IMR-90 (cell line): ENCODE data around the gene MFSD6.
"Not testable (repeated sequence)": the region's sequence is repeated elsewhere in the genome, so short reads cannot be mapped to it uniquely, and the experiment has no call there.

ENCODE experiments used
- BHLHE40 ChIP-seq: fragments of 150-350 bp; IDR thresholded peaks from 2 replicates; pipeline ENCODE4 v1.6.1; 2016; ENCODE audit warnings: mild to moderate bottlenecking, low read depth, low read length
- CEBPB ChIP-seq: IDR thresholded peaks from 2 replicates; pipeline ENCODE4 v1.6.1; 2012; ENCODE audit warnings: low read depth, low read length, improper control_type of control experiment
- FOS ChIP-seq: fragments of 150-350 bp; IDR thresholded peaks from 2 replicates; pipeline ENCODE4 v1.6.1; 2016; ENCODE audit warnings: low read depth, low read length
- MAFK ChIP-seq: IDR thresholded peaks from 2 replicates; pipeline ENCODE4 v1.6.1; 2012; ENCODE audit warnings: low read depth, low read length, improper control_type of control experiment
- MAZ ChIP-seq: IDR thresholded peaks from 2 replicates; pipeline ENCODE4 v1.6.1; 2012; ENCODE audit warnings: low read depth, mild to moderate bottlenecking, low read length, improper control_type of control experiment, moderate library complexity, borderline replicate concordance
- MXI1 ChIP-seq: IDR thresholded peaks from 2 replicates; pipeline ENCODE4 v1.6.1; 2012; ENCODE audit warnings: low read depth, mild to moderate bottlenecking, low read length, moderate library complexity, borderline replicate concordance
- POLR2A ChIP-seq: IDR thresholded peaks from 2 replicates; pipeline ENCODE4 v1.6.1; 2012; ENCODE audit warnings: mild to moderate bottlenecking, low read depth, low read length
- RAD21 ChIP-seq: IDR thresholded peaks from 2 replicates; pipeline ENCODE4 v1.6.1; 2012; ENCODE audit warnings: low read length, improper control_type of control experiment
- RCOR1 ChIP-seq: IDR thresholded peaks from 2 replicates; pipeline ENCODE4 v1.6.1; 2012; ENCODE audit warnings: mild to moderate bottlenecking, low read length, improper control_type of control experiment; ENCODE audit not compliant: insufficient replicate concordance
- RFX5 ChIP-seq: IDR thresholded peaks from 2 replicates; pipeline ENCODE4 v1.8.0; 2012; ENCODE audit warnings: low read depth, mild to moderate bottlenecking, low read length, moderate library complexity
- TF ChIP-seq, protein P1 (sequence below): conservative IDR thresholded peaks from 2 replicates; pipeline ENCODE4 v1.5.1; 2012; ENCODE audit warnings: mild to moderate bottlenecking, low read depth, low read length, improper control_type of control experiment
- TF ChIP-seq, protein P2 (sequence below): fragments of 150-350 bp; IDR thresholded peaks from 2 replicates; pipeline ENCODE4 v1.6.1; 2017; ENCODE audit warnings: mild to moderate bottlenecking, antibody characterized with exemption, low read length, low read depth

DNA sequence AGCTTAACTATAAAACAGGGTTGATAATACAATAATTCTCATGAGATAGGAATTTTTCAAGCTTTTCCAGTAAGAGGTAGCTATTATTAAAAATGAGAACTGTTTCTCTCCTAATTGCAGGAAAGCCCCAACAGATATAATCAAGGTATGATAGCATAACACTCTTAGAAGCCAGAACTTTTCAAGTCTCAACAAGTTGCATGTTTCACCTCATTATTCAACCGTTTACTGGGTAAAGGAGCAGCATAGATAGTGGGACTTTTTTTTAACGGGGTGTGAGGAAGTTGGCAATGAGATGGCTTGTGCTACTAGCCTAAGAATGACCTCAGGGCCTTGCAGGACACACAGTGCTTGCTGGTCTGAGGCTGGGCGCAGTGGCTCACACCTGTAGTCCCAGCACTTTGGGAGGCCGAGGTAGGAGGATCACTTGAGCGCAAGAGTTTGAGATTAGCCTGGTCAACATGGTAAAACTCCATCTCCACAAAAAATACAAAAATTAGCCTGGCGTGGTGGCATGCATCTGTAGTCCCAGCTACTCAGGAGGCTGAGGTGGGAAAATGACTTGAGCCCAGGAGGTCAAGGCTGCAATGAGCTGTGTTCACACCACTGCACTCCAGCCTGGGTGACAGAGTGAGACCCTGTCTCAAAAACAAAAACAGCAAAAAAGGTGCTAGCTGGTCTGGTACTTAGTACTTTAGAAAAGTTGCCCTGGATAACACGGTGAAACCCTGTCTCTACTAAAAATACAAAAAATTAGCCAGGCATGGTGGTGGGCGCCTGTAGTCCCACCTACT lies 49.3 kb upstream of the MFSD6 start:
- TF ChIP-seq, protein P1, sequence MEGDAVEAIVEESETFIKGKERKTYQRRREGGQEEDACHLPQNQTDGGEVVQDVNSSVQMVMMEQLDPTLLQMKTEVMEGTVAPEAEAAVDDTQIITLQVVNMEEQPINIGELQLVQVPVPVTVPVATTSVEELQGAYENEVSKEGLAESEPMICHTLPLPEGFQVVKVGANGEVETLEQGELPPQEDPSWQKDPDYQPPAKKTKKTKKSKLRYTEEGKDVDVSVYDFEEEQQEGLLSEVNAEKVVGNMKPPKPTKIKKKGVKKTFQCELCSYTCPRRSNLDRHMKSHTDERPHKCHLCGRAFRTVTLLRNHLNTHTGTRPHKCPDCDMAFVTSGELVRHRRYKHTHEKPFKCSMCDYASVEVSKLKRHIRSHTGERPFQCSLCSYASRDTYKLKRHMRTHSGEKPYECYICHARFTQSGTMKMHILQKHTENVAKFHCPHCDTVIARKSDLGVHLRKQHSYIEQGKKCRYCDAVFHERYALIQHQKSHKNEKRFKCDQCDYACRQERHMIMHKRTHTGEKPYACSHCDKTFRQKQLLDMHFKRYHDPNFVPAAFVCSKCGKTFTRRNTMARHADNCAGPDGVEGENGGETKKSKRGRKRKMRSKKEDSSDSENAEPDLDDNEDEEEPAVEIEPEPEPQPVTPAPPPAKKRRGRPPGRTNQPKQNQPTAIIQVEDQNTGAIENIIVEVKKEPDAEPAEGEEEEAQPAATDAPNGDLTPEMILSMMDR, result not testable (repeated sequence)
- TF ChIP-seq CEBPB, MXI1, MAZ, POLR2A, RAD21, MAFK, BHLHE40, RCOR1, FOS, RFX5: not testable (repeated sequence)
- TF ChIP-seq, protein P2, sequence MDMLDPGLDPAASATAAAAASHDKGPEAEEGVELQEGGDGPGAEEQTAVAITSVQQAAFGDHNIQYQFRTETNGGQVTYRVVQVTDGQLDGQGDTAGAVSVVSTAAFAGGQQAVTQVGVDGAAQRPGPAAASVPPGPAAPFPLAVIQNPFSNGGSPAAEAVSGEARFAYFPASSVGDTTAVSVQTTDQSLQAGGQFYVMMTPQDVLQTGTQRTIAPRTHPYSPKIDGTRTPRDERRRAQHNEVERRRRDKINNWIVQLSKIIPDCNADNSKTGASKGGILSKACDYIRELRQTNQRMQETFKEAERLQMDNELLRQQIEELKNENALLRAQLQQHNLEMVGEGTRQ, result not testable (repeated sequence)
